HepG2 (cell line): ENCODE data around the gene LCA5. TPM values are rescaled to one million over a fixed set of nuclear protein-coding genes. Genes with fewer than 3 reads are reported as not detected.

Experiments used
- ARID5B ChIP-seq: IDR thresholded peaks from 2 replicates; pipeline ENCODE4 v1.4.0; 2020; ENCODE audit warnings: mild to moderate bottlenecking, missing genetic modification reagents
- ARNTL ChIP-seq: sonication (generic); formaldehyde crosslinking; IDR thresholded peaks from 2 replicates; pipeline ENCODE4 v1.4.0; 2020; ENCODE audit warnings: mild to moderate bottlenecking, missing genetic modification reagents
- BORCS8-MEF2B ChIP-seq: sonication (generic); formaldehyde crosslinking; IDR thresholded peaks from 2 replicates; pipeline ENCODE4 v1.8.0; 2022; ENCODE audit warnings: mild to moderate bottlenecking, missing genetic modification reagents
- KDM1A ChIP-seq: IDR thresholded peaks from 2 replicates; pipeline ENCODE4 v1.6.1; 2016; ENCODE audit warnings: missing compliant biosample characterization
- MED1 ChIP-seq: sonication (generic); formaldehyde crosslinking; IDR thresholded peaks from 2 replicates; pipeline ENCODE4 v1.4.0; 2020; ENCODE audit warnings: missing genetic modification reagents
- REST ChIP-seq, 2 experiments: IDR thresholded peaks; 2 replicates each; pipeline ENCODE4 v1.6.1; 2011 to 2012; ENCODE audit warnings: low read length in 2 of 2, borderline replicate concordance in 1 of 2, low read depth in 1 of 2, mild to moderate bottlenecking in 1 of 2, moderate library complexity in 1 of 2
- SPEN ChIP-seq: sonication (generic); formaldehyde crosslinking; IDR thresholded peaks from 2 replicates; pipeline ENCODE4 v1.5.1; 2020; ENCODE audit warnings: low read depth, mild to moderate bottlenecking, missing genetic modification reagents
- TCF7L2 ChIP-seq: IDR thresholded peaks from 2 replicates; pipeline ENCODE4 v1.6.1; 2011; ENCODE audit warnings: mild to moderate bottlenecking, low read depth, low read length, moderate library complexity
- ZEB1 ChIP-seq: IDR thresholded peaks from 2 replicates; pipeline ENCODE4 v1.6.1; 2012; ENCODE audit warnings: mild to moderate bottlenecking, low read depth, inconsistent platforms; ENCODE audit not compliant: insufficient replicate concordance
- ZNF296 ChIP-seq: sonication (generic); formaldehyde crosslinking; conservative IDR thresholded peaks from 2 replicates; pipeline ENCODE4 v1.5.0; 2020; ENCODE audit warnings: mild to moderate bottlenecking, missing genetic modification reagents
- ZNF567 ChIP-seq: sonication (generic); formaldehyde crosslinking; IDR thresholded peaks from 2 replicates; pipeline ENCODE4 v1.8.1; 2023; ENCODE audit warnings: mild to moderate bottlenecking, missing genetic modification reagents, borderline replicate concordance
- ZNF598 ChIP-seq: sonication (generic); formaldehyde crosslinking; IDR thresholded peaks from 2 replicates; pipeline ENCODE4 v1.5.1; 2020; ENCODE audit warnings: mild to moderate bottlenecking, missing genetic modification reagents, borderline replicate concordance
- ZNF724P ChIP-seq: sonication (generic); formaldehyde crosslinking; IDR thresholded peaks from 2 replicates; pipeline ENCODE4 v1.8.0; 2022; ENCODE audit warnings: missing genetic modification reagents, borderline replicate concordance
- ZNF737 ChIP-seq: sonication (generic); formaldehyde crosslinking; IDR thresholded peaks from 2 replicates; pipeline ENCODE4 v1.5.0; 2020; ENCODE audit warnings: missing genetic modification reagents, mild to moderate bottlenecking, borderline replicate concordance
- polyA plus RNA-seq, 8 experiments: library from polyadenylated mRNA; depleted of rRNA in 3 of 8; stranded (reverse) in 7 of 8; unstranded in 1 of 8; fragments of >200 nt; fragmentation: Illumina TruSeq in 4 of 8; extraction: Trizol in 4 of 8; gene quantifications; 2 replicates each; pipeline versions ENCODE4 v1.2.1 to v1.2.3, GENCODE V29; 2011 to 2016; ENCODE audit warnings: low read depth in 4 of 8, missing spikeins in 1 of 8, mixed read lengths in 1 of 8; ENCODE audit not compliant: insufficient read depth in 1 of 8
- total RNA-seq, 5 experiments: library from RNA; depleted of rRNA; stranded (reverse); fragments of >200 nt; fragmentation: Illumina TruSeq; extraction: Trizol; gene quantifications; 2 replicates each; pipeline ENCODE4 v1.2.3, GENCODE V29; 2016; ENCODE audit warnings: low read depth in 1 of 5
- TF ChIP-seq, protein P1 (sequence below): sonication (generic); formaldehyde crosslinking; IDR thresholded peaks from 2 replicates; pipeline ENCODE4 v1.5.0; 2020; ENCODE audit warnings: mild to moderate bottlenecking, missing genetic modification reagents
- TF ChIP-seq, protein P2 (sequence below): IDR thresholded peaks from 2 replicates; pipeline ENCODE4 v1.6.1; 2016

Gene LCA5
- total and polyA plus RNA-seq, 2 of the 13 experiments (the other 11 are each of a cell fraction or from before 2014, with no cell fraction given) = 0.84 to 4.6 TPM

- TF ChIP-seq, protein P1, sequence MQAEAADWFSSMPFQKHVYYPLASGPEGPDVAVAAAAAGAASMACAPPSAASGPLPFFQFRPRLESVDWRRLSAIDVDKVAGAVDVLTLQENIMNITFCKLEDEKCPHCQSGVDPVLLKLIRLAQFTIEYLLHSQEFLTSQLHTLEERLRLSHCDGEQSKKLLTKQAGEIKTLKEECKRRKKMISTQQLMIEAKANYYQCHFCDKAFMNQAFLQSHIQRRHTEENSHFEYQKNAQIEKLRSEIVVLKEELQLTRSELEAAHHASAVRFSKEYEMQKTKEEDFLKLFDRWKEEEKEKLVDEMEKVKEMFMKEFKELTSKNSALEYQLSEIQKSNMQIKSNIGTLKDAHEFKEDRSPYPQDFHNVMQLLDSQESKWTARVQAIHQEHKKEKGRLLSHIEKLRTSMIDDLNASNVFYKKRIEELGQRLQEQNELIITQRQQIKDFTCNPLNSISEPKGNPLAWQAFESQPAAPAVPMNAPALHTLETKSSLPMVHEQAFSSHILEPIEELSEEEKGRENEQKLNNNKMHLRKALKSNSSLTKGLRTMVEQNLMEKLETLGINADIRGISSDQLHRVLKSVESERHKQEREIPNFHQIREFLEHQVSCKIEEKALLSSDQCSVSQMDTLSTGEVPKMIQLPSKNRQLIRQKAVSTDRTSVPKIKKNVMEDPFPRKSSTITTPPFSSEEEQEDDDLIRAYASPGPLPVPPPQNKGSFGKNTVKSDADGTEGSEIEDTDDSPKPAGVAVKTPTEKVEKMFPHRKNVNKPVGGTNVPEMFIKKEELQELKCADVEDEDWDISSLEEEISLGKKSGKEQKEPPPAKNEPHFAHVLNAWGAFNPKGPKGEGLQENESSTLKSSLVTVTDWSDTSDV (CRISPR knock-in tag) = no peak
- TF ChIP-seq ZNF724P (CRISPR knock-in tag) (no peak), ZEB1 (no peak), SPEN (CRISPR knock-in tag) (0 out of 2 replicates have a peak, but pooled peaks have one; percentile 38), ZNF567 (CRISPR knock-in tag) (no peak), MED1 (CRISPR knock-in tag) (peak; percentile 68), ZNF598 (0 out of 2 replicates have a peak, but pooled peaks have one; percentile 33), ARNTL (CRISPR knock-in tag) (no peak), KDM1A (CRISPR knock-in tag) (no peak), ARID5B (peak; percentile 76), BORCS8-MEF2B (CRISPR knock-in tag) (no peak), ZNF296 (CRISPR knock-in tag) (no peak), ZNF737 (CRISPR knock-in tag) (no peak), TCF7L2 (no peak), REST (IDR thresholded peaks at IDR 0.05; ENCODE audit: borderline replicate concordance in 1 of 2, low read depth in 1 of 2, low read length in 2 of 2) (no peak; a peak in 1 of 4 replicates)
- TF ChIP-seq, protein P2, sequence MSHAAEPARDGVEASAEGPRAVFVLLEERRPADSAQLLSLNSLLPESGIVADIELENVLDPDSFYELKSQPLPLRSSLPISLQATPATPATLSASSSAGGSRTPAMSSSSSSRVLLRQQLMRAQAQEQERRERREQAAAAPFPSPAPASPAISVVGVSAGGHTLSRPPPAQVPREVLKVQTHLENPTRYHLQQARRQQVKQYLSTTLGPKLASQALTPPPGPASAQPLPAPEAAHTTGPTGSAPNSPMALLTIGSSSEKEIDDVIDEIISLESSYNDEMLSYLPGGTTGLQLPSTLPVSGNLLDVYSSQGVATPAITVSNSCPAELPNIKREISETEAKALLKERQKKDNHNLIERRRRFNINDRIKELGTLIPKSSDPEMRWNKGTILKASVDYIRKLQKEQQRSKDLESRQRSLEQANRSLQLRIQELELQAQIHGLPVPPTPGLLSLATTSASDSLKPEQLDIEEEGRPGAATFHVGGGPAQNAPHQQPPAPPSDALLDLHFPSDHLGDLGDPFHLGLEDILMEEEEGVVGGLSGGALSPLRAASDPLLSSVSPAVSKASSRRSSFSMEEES (CRISPR knock-in tag) = peak; percentile 68
Measured at GRCh38 chr6:79525272-79526100, 11.7 kb downstream of the LCA5 start (continued).
